ENCODE results near the gene FIGN. TPM values are rescaled to one million over a fixed set of nuclear protein-coding genes. Genes with fewer than 3 reads are reported as not detected.

The FIGN gene
- total and polyA plus RNA-seq, 2 of the 13 experiments (the other 11 are each of a cell fraction or from before 2014, with no cell fraction given): 6.6 to 6.7 TPM

GRCh38 chr2:163773276-163773675, 37.5 kb upstream of the FIGN start:
- ATAC-seq: no peak
- no peak overlapping the region for H3K9ac ChIP-seq (ENCODE audit: insufficient read depth, low read depth, low read length)
- no peak for TF ChIP-seq NFE2L2 (IDR thresholded peaks at IDR 0.05; ENCODE audit: low read length)
- no peak for TF ChIP-seq SNAPC2 (CRISPR knock-in tag; IDR thresholded peaks at IDR 0.05)
- no peak for TF ChIP-seq LBX2 (CRISPR knock-in tag; IDR thresholded peaks at IDR 0.05; ENCODE audit: borderline replicate concordance)
- no peak for TF ChIP-seq ZNF501 (CRISPR knock-in tag; IDR thresholded peaks at IDR 0.05)
- TF ChIP-seq THAP8 (CRISPR knock-in tag; IDR thresholded peaks at IDR 0.05; ENCODE audit: borderline replicate concordance): no peak
- TF ChIP-seq ZNF562 (CRISPR knock-in tag; IDR thresholded peaks at IDR 0.05; ENCODE audit: borderline replicate concordance): no peak
- no peak for TF ChIP-seq BCL3 (CRISPR knock-in tag; IDR thresholded peaks at IDR 0.05)
- no peak for TF ChIP-seq RAD21 (CRISPR knock-in tag; IDR thresholded peaks at IDR 0.05)
- TF ChIP-seq ZNF652 (CRISPR knock-in tag; IDR thresholded peaks at IDR 0.05; ENCODE audit: borderline replicate concordance, low read depth): no peak
- no peak for TF ChIP-seq ZNF749 (CRISPR knock-in tag; IDR thresholded peaks at IDR 0.05; ENCODE audit: borderline replicate concordance)
- in situ Hi-C loops (cut with HindIII; ENCODE audit: extremely low pct_ligation_motif_present, low pct_unique_long_range_greater_than_20kb) (no loop called here), intact Hi-C loops (cut with micrococcal nuclease; ENCODE audit: unreplicated experiment) (no loop called here)
- BruUV-seq (replicated peaks): no TSS peak
- H3K27ac ChIP-seq (ENCODE audit: extremely low read length, insufficient read depth, low read length): no peak overlapping the region
- no peak overlapping the region for H3K4me3 ChIP-seq (replicated peaks in 1 of 3; ENCODE audit: insufficient read depth in 1 of 3, low read depth in 2 of 3, low read length in 3 of 3)
- H3K36me3 ChIP-seq (replicated peaks in 1 of 2; ENCODE audit: control insufficient read depth in 1 of 2, insufficient read depth in 2 of 2, low read length in 2 of 2): no peaks in the 10 kb centered on the region
- no peak overlapping the region for H2AFZ ChIP-seq (ENCODE audit: low read length)
- no peak overlapping the region for H3K4me2 ChIP-seq (ENCODE audit: low read depth, low read length)
- no peaks in the 10 kb centered on the region for H3K4me1 ChIP-seq (ENCODE audit: insufficient read depth, low read length)
- CTCF ChIA-PET (ENCODE audit: low intra/inter-chr PET ratio, low total read pairs): no interaction called here
- no peaks in the 10 kb centered on the region for H3K27me3 ChIP-seq (ENCODE audit: control insufficient read depth in 1 of 2, insufficient read depth in 2 of 2, low read length in 2 of 2)
- POLR2A ChIA-PET: no interaction called here
- FAIRE-seq: no peak
- H3K79me2 ChIP-seq (ENCODE audit: insufficient read depth, low read length): no peaks in the 10 kb centered on the region
- WGBS (ENCODE audit: low lambda C conversion rate): 2% methylated on average over 3 of the region's 3 CpGs
- no peaks in the 10 kb centered on the region for H3K9me3 ChIP-seq (ENCODE audit: low read length)
- H4K20me1 ChIP-seq (ENCODE audit: insufficient read depth, low read length): no peaks in the 10 kb centered on the region
- DNase-seq (ENCODE audit: low spot score): no peak

Data from HepG2 (cell line).